ENCODE data around the gene SLC7A14. TPM values are rescaled to one million over a fixed set of nuclear protein-coding genes. Genes with fewer than 3 reads are reported as not detected.

Gene SLC7A14
- total and polyA plus RNA-seq, 7 experiments from 2014 or later: not detected

- Mint-ChIP-seq H3K4me1 (peaks cover 0 to 2% (median 0%) of the 10 kb centered on the region in 7 donors), H3K4me3 (no peak overlapping the region), H3K27me3 (peaks cover 0 to 9% (median 1%) of the 10 kb centered on the region in 5 donors), H3K27ac (no peak overlapping the region), H3K9me3 (no peaks in the 10 kb centered on the region), H3K36me3 (no peaks in the 10 kb centered on the region)
- ATAC-seq: no peak
- Histone ChIP-seq H3K4me1 (ENCODE audit: control insufficient read depth in 2 of 2, insufficient read depth in 2 of 2, low read length in 2 of 2) (no peaks in the 10 kb centered on the region), H3K27ac (ENCODE audit: low read depth, low read length) (no peak overlapping the region), H3K27me3 (ENCODE audit: control insufficient read depth in 2 of 2, insufficient read depth in 2 of 2, low read length in 2 of 2) (no peaks in the 10 kb centered on the region), H3K9me3 (ENCODE audit: control insufficient read depth in 2 of 3, low read length in 3 of 3) (no peaks in the 10 kb centered on the region), H3K36me3 (ENCODE audit: control insufficient read depth in 2 of 3, insufficient read depth in 3 of 3, low read length in 3 of 3) (no peaks in the 10 kb centered on the region), H3K4me3 (ENCODE audit: low read length) (no peak overlapping the region)
- ChIA-PET CTCF (interaction anchor here (0.8 kb wide), 1 partner anchor 11 kb away, joined by 4 read pairs; no protein-coding TSS in a partner anchor), POLR2A (no interaction called here)
- intact Hi-C loops (cut with micrococcal nuclease): no loop called here
- no peak for DNase-seq
Observed at GRCh38 chr3:170480111-170480510, 105.8 kb downstream of the SLC7A14 start.

- Mint-ChIP-seq H3K9me3 (no peaks in the 10 kb centered on the region), H3K4me3 (no peak overlapping the region), H3K36me3 (no peaks in the 10 kb centered on the region), H3K27ac (no peak overlapping the region), H3K4me1 (no peaks in the 10 kb centered on the region), H3K27me3 (peaks cover 0 to 18% (median 11%) of the 10 kb centered on the region in 5 donors)
- Histone ChIP-seq H3K27ac (ENCODE audit: low read depth, low read length) (no peak overlapping the region), H3K9me3 (ENCODE audit: control insufficient read depth in 2 of 3, low read length in 3 of 3) (no peaks in the 10 kb centered on the region), H3K4me3 (ENCODE audit: low read length) (no peak overlapping the region), H3K36me3 (ENCODE audit: control insufficient read depth in 2 of 3, insufficient read depth in 3 of 3, low read length in 3 of 3) (no peaks in the 10 kb centered on the region), H3K4me1 (ENCODE audit: control insufficient read depth in 2 of 2, insufficient read depth in 2 of 2, low read length in 2 of 2) (no peaks in the 10 kb centered on the region), H3K27me3 (ENCODE audit: control insufficient read depth in 2 of 2, insufficient read depth in 2 of 2, low read length in 2 of 2) (no peaks in the 10 kb centered on the region)
- ChIA-PET POLR2A (no interaction called here), CTCF (no interaction called here)
- DNase-seq (no peak), ATAC-seq (no peak)
- intact Hi-C loops (cut with micrococcal nuclease): no loop called here
Observed at GRCh38 chr3:170477395-170477794, 108.5 kb downstream of the SLC7A14 start.

- peaks cover 7 to 24% (median 15%) of the 10 kb centered on the region in 5 donors for H3K27me3 Mint-ChIP-seq
- DNase-seq (no peak), ATAC-seq (no peak)
- no peaks in the 10 kb centered on the region for H3K36me3 Mint-ChIP-seq
- Histone ChIP-seq H3K4me1 (ENCODE audit: control insufficient read depth in 2 of 2, insufficient read depth in 2 of 2, low read length in 2 of 2) (no peaks in the 10 kb centered on the region), H3K4me3 (ENCODE audit: low read length) (no peak overlapping the region), H3K27me3 (ENCODE audit: control insufficient read depth in 2 of 2, insufficient read depth in 2 of 2, low read length in 2 of 2) (no peaks in the 10 kb centered on the region), H3K36me3 (ENCODE audit: control insufficient read depth in 2 of 3, insufficient read depth in 3 of 3, low read length in 3 of 3) (no peaks in the 10 kb centered on the region), H3K27ac (ENCODE audit: low read depth, low read length) (no peak overlapping the region), H3K9me3 (ENCODE audit: control insufficient read depth in 2 of 3, low read length in 3 of 3) (no peaks in the 10 kb centered on the region)
- ChIA-PET POLR2A (no interaction called here), CTCF (no interaction called here)
- H3K27ac Mint-ChIP-seq: peak overlapping the region in 1 of 9 donors; percentile 25
- H3K4me3 Mint-ChIP-seq: no peak overlapping the region
- H3K9me3 Mint-ChIP-seq: no peaks in the 10 kb centered on the region
- intact Hi-C loops (cut with micrococcal nuclease): no loop called here
- no peaks in the 10 kb centered on the region for H3K4me1 Mint-ChIP-seq
Observed at GRCh38 chr3:170476291-170476690, 109.6 kb downstream of the SLC7A14 start.

- Mint-ChIP-seq H3K36me3 (no peaks in the 10 kb centered on the region), H3K4me1 (no peaks in the 10 kb centered on the region), H3K4me3 (no peak overlapping the region), H3K27ac (no peak overlapping the region), H3K27me3 (peaks cover 11 to 33% (median 21%) of the 10 kb centered on the region in 5 donors), H3K9me3 (peaks cover 0 to 2% (median 0%) of the 10 kb centered on the region in 11 donors)
- intact Hi-C loops (cut with micrococcal nuclease): no loop called here
- ATAC-seq: no peak
- DNase-seq: no peak
- H3K36me3 ChIP-seq (ENCODE audit: control insufficient read depth in 2 of 3, insufficient read depth in 3 of 3, low read length in 3 of 3): no peaks in the 10 kb centered on the region
- H3K9me3 ChIP-seq (ENCODE audit: control insufficient read depth in 2 of 3, low read length in 3 of 3): no peaks in the 10 kb centered on the region
- POLR2A ChIA-PET: no interaction called here
- no peaks in the 10 kb centered on the region for H3K4me1 ChIP-seq (ENCODE audit: control insufficient read depth in 2 of 2, insufficient read depth in 2 of 2, low read length in 2 of 2)
- no peak overlapping the region for H3K4me3 ChIP-seq (ENCODE audit: low read length)
- no peaks in the 10 kb centered on the region for H3K27me3 ChIP-seq (ENCODE audit: control insufficient read depth in 2 of 2, insufficient read depth in 2 of 2, low read length in 2 of 2)
- CTCF ChIA-PET: no interaction called here
- H3K27ac ChIP-seq (ENCODE audit: low read depth, low read length): no peak overlapping the region
Observed at GRCh38 chr3:170475092-170475685, 110.7 kb downstream of the SLC7A14 start.

- Mint-ChIP-seq H3K4me3 (no peak overlapping the region), H3K9me3 (peaks cover 0 to 2% (median 0%) of the 10 kb centered on the region in 11 donors), H3K27ac (peak overlapping the region in 1 of 9 donors; percentile 43), H3K36me3 (no peaks in the 10 kb centered on the region), H3K4me1 (no peaks in the 10 kb centered on the region), H3K27me3 (peaks cover 11 to 39% (median 18%) of the 10 kb centered on the region in 5 donors)
- ATAC-seq (no peak), DNase-seq (no peak)
- Histone ChIP-seq H3K36me3 (ENCODE audit: control insufficient read depth in 2 of 3, insufficient read depth in 3 of 3, low read length in 3 of 3) (no peaks in the 10 kb centered on the region), H3K4me1 (ENCODE audit: control insufficient read depth in 2 of 2, insufficient read depth in 2 of 2, low read length in 2 of 2) (no peaks in the 10 kb centered on the region), H3K9me3 (ENCODE audit: control insufficient read depth in 2 of 3, low read length in 3 of 3) (no peaks in the 10 kb centered on the region), H3K27me3 (ENCODE audit: control insufficient read depth in 2 of 2, insufficient read depth in 2 of 2, low read length in 2 of 2) (no peaks in the 10 kb centered on the region), H3K4me3 (ENCODE audit: low read length) (no peak overlapping the region), H3K27ac (ENCODE audit: low read depth, low read length) (no peak overlapping the region)
- intact Hi-C loops (cut with micrococcal nuclease): no loop called here
- ChIA-PET CTCF (interaction anchor here (0.6 kb wide), 1 partner anchor 164 kb away, joined by 3 read pairs; no protein-coding TSS in a partner anchor), POLR2A (no interaction called here)
Observed at GRCh38 chr3:170473358-170473757, 112.5 kb downstream of the SLC7A14 start.

GRCh38 chr3:170471149-170471548 is 114.7 kb downstream of the SLC7A14 start:
- Histone ChIP-seq H3K27ac (ENCODE audit: low read depth, low read length) (no peak overlapping the region), H3K4me1 (ENCODE audit: control insufficient read depth in 2 of 2, insufficient read depth in 2 of 2, low read length in 2 of 2) (no peaks in the 10 kb centered on the region), H3K9me3 (ENCODE audit: control insufficient read depth in 2 of 3, low read length in 3 of 3) (no peaks in the 10 kb centered on the region), H3K27me3 (ENCODE audit: control insufficient read depth in 2 of 2, insufficient read depth in 2 of 2, low read length in 2 of 2) (no peaks in the 10 kb centered on the region), H3K36me3 (ENCODE audit: control insufficient read depth in 2 of 3, insufficient read depth in 3 of 3, low read length in 3 of 3) (no peaks in the 10 kb centered on the region), H3K4me3 (ENCODE audit: low read length) (no peak overlapping the region)
- ATAC-seq: no peak
- Mint-ChIP-seq H3K27ac (no peak overlapping the region), H3K4me1 (no peaks in the 10 kb centered on the region), H3K36me3 (no peaks in the 10 kb centered on the region), H3K9me3 (peaks cover 0 to 2% (median 0%) of the 10 kb centered on the region in 11 donors), H3K27me3 (peaks cover 15 to 39% (median 18%) of the 10 kb centered on the region in 5 donors), H3K4me3 (no peak overlapping the region)
- no peak for DNase-seq
- ChIA-PET POLR2A (no interaction called here), CTCF (no interaction called here)
- intact Hi-C loops (cut with micrococcal nuclease): no loop called here
